HepG2 (cell line): ENCODE results near the gene FUT3. TPM values are rescaled to one million over a fixed set of nuclear protein-coding genes. Genes with fewer than 3 reads are reported as not detected.

ENCODE experiments used
- ATAC-seq: fragments of 200-7000 bp; cut with Tn5 transposase; 3 replicates; pipeline ENCODE4 v1.9.1; 2020; ENCODE audit warnings: mild to moderate bottlenecking, moderate library complexity
- BruUV-seq: library from RNA; stranded (reverse); fragments of 400-500 nt; replicated peaks from 2 replicates; lab custom pipeline; 2021; lab: Mats Ljungman, UMichigan
- CTCF ChIA-PET: fragments of 300-600 bp; formaldehyde crosslinking; extraction: SDS; loops from one replicate; lab custom pipeline; 2021; ENCODE audit warnings: low total read pairs, inconsistent platforms, low intra/inter-chr PET ratio; lab: Yijun Ruan, JAX
- POLR2A ChIA-PET: fragments of 350-600 bp; sonication (Branson Sonifier 250); formaldehyde crosslinking; loops from one replicate; lab custom pipeline; 2020; ENCODE audit warnings: antibody characterized with exemption, inconsistent platforms; lab: Yijun Ruan, JAX
- DNase-seq: peaks from one replicate; pipeline ENCODE4 v3.0.0-alpha.2; 2015; ENCODE audit warnings: low spot score
- FAIRE-seq: peaks from 3 replicates; lab custom pipeline; 2011; peaks lifted over from hg19 to GRCh38; lab: Jason Lieb, UNC
- H2AFZ ChIP-seq: one replicate; pipeline ENCODE4 v1.6.1; 2011; ENCODE audit warnings: low read length, inconsistent platforms
- H3K27ac ChIP-seq: fragments of 300-600 bp; 3 replicates; pipeline ENCODE4 v1.8.0; 2011; ENCODE audit warnings: mixed run types, mild to moderate bottlenecking, mixed read lengths, low read length, inconsistent platforms; ENCODE audit not compliant: insufficient read depth; ENCODE audit errors: extremely low read length
- H3K27me3 ChIP-seq, 2 experiments: fragments of 200-600 bp in 1 of 2; 2 replicates in 1 of 2; 3 replicates in 1 of 2; pipeline versions ENCODE4 v1.6.0 to v1.8.0; 2011; ENCODE audit warnings: low read length in 2 of 2, mild to moderate bottlenecking in 2 of 2, moderate library complexity in 2 of 2, inconsistent platforms in 1 of 2; ENCODE audit not compliant: insufficient read depth in 2 of 2, control insufficient read depth in 1 of 2
- H3K36me3 ChIP-seq, 2 experiments: fragments of 200-600 bp in 1 of 2; replicated peaks in 1 of 2; 2 replicates in 1 of 2; 3 replicates in 1 of 2; pipeline versions ENCODE4 v1.5.1 to v1.8.0; 2011; ENCODE audit warnings: low read length in 2 of 2, inconsistent platforms in 1 of 2; ENCODE audit not compliant: insufficient read depth in 2 of 2, control insufficient read depth in 1 of 2
- H3K4me1 ChIP-seq: 2 replicates; pipeline ENCODE4 v1.5.1; 2012; ENCODE audit warnings: low read length, inconsistent platforms; ENCODE audit not compliant: insufficient read depth
- H3K4me2 ChIP-seq: 2 replicates; pipeline ENCODE4 v1.6.0; 2011; ENCODE audit warnings: low read depth, low read length, inconsistent platforms
- H3K4me3 ChIP-seq, 3 experiments: fragments of 200-600 bp in 1 of 3; sonication (generic), shearing (Covaris generic) in 1 of 3; replicated peaks in 1 of 3; 2 replicates each; pipeline ENCODE4 v1.5.1; 2011 to 2016; ENCODE audit warnings: low read length in 3 of 3, inconsistent platforms in 2 of 3, low read depth in 2 of 3, mild to moderate bottlenecking in 2 of 3, control low read depth in 1 of 3, mixed read lengths in 1 of 3; ENCODE audit not compliant: insufficient read depth in 1 of 3
- H3K79me2 ChIP-seq: one replicate; pipeline ENCODE4 v1.6.1; 2011; ENCODE audit warnings: low read length, inconsistent platforms; ENCODE audit not compliant: insufficient read depth
- H3K9ac ChIP-seq: 2 replicates; pipeline ENCODE4 v1.6.0; 2011; ENCODE audit warnings: mild to moderate bottlenecking, low read depth, low read length, inconsistent platforms; ENCODE audit not compliant: insufficient read depth
- H3K9me3 ChIP-seq: 2 replicates; pipeline ENCODE4 v1.5.1; 2012; ENCODE audit warnings: mild to moderate bottlenecking, low read length
- H4K20me1 ChIP-seq: 2 replicates; pipeline ENCODE4 v1.6.0; 2011; ENCODE audit warnings: inconsistent platforms, mild to moderate bottlenecking, low read length, moderate library complexity; ENCODE audit not compliant: insufficient read depth
- GATAD2A ChIP-seq: IDR thresholded peaks from 2 replicates; pipeline ENCODE4 v1.6.1; 2016
- HDAC2 ChIP-seq: sonication (generic); formaldehyde crosslinking; IDR thresholded peaks from 2 replicates; pipeline ENCODE4 v1.4.0; 2020; ENCODE audit warnings: missing genetic modification reagents
- HNF4A ChIP-seq: sonication (generic); formaldehyde crosslinking; IDR thresholded peaks from 2 replicates; pipeline ENCODE4 v1.4.0; 2020; ENCODE audit warnings: missing genetic modification reagents
- ISL2 ChIP-seq: sonication (generic); formaldehyde crosslinking; IDR thresholded peaks from 2 replicates; pipeline ENCODE4 v1.5.0; 2020; ENCODE audit warnings: missing genetic modification reagents
- KLF12 ChIP-seq: sonication (generic); formaldehyde crosslinking; IDR thresholded peaks from 2 replicates; pipeline ENCODE4 v1.4.0; 2020; ENCODE audit warnings: missing genetic modification reagents, borderline replicate concordance
- NR1H2 ChIP-seq: sonication (generic); formaldehyde crosslinking; IDR thresholded peaks from 2 replicates; pipeline ENCODE4 v1.8.1; 2022; ENCODE audit warnings: low read depth, missing genetic modification reagents, borderline replicate concordance
- PTBP1 ChIP-seq: fragments of 200-400 bp; formaldehyde crosslinking; IDR thresholded peaks from 2 replicates; pipeline ENCODE4 v1.6.1; 2018; ENCODE audit warnings: low read length, low read depth; ENCODE audit not compliant: poor library complexity, severe bottlenecking
- SP5 ChIP-seq: IDR thresholded peaks from 2 replicates; pipeline ENCODE4 v1.6.1; 2016; ENCODE audit warnings: low read depth, borderline replicate concordance
- ZBTB3 ChIP-seq: sonication (generic); formaldehyde crosslinking; IDR thresholded peaks from 2 replicates; pipeline ENCODE4 v1.4.0; 2020; ENCODE audit warnings: low read depth, mild to moderate bottlenecking, moderate library complexity, missing genetic modification reagents, borderline replicate concordance
- ZNF274 ChIP-seq: sonication (generic); formaldehyde crosslinking; IDR thresholded peaks from 2 replicates; pipeline ENCODE4 v1.5.1; 2020; ENCODE audit warnings: mild to moderate bottlenecking, missing genetic modification reagents
- ZNF549 ChIP-seq: sonication (generic); formaldehyde crosslinking; IDR thresholded peaks from 2 replicates; pipeline ENCODE4 v1.5.0; 2020; ENCODE audit warnings: missing genetic modification reagents
- ZNF780A ChIP-seq: sonication (generic); formaldehyde crosslinking; IDR thresholded peaks from 2 replicates; pipeline ENCODE4 v1.8.0; 2022; ENCODE audit warnings: mild to moderate bottlenecking, missing genetic modification reagents, moderate library complexity
- ZNF891 ChIP-seq: sonication (generic); formaldehyde crosslinking; IDR thresholded peaks from 2 replicates; pipeline ENCODE4 v1.5.0; 2020; ENCODE audit warnings: mild to moderate bottlenecking, missing genetic modification reagents
- whole genome bisulfite sequencing: methylation state at CpG from one replicate; pipeline ENCODE4 v1.1.6; 2017; ENCODE audit warnings: low lambda C conversion rate; 5-methylcytosine and 5-hydroxymethylcytosine counted together
- in situ Hi-C: cut with HindIII; loops from 2 replicates; pipeline ENCODE4 v1.10.0; 2017; ENCODE audit warnings: low pct_unique_long_range_greater_than_20kb; ENCODE audit not compliant: extremely low pct_ligation_motif_present
- intact Hi-C: fragments of 100-400 bp; cut with micrococcal nuclease; formaldehyde crosslinking; loops from one replicate; pipeline ENCODE4 v1.10.0; 2022; ENCODE audit not compliant: unreplicated experiment
- polyA plus RNA-seq, 8 experiments: library from polyadenylated mRNA; depleted of rRNA in 3 of 8; stranded (reverse) in 7 of 8; unstranded in 1 of 8; fragments of >200 nt; fragmentation: Illumina TruSeq in 4 of 8; extraction: Trizol in 4 of 8; gene quantifications; 2 replicates each; pipeline versions ENCODE4 v1.2.1 to v1.2.3, GENCODE V29; 2011 to 2016; ENCODE audit warnings: low read depth in 4 of 8, missing spikeins in 1 of 8, mixed read lengths in 1 of 8; ENCODE audit not compliant: insufficient read depth in 1 of 8
- total RNA-seq, 5 experiments: library from RNA; depleted of rRNA; stranded (reverse); fragments of >200 nt; fragmentation: Illumina TruSeq; extraction: Trizol; gene quantifications; 2 replicates each; pipeline ENCODE4 v1.2.3, GENCODE V29; 2016; ENCODE audit warnings: low read depth in 1 of 5
- TF ChIP-seq, protein P1 (sequence below): sonication (generic); formaldehyde crosslinking; IDR thresholded peaks from 2 replicates; pipeline ENCODE4 v1.5.0; 2020; ENCODE audit warnings: mild to moderate bottlenecking, missing genetic modification reagents, moderate library complexity
- TF ChIP-seq, protein P2 (sequence below): sonication (generic); formaldehyde crosslinking; IDR thresholded peaks from 2 replicates; pipeline ENCODE4 v1.5.1; 2020; ENCODE audit warnings: missing genetic modification reagents, mild to moderate bottlenecking, borderline replicate concordance
- TF ChIP-seq, protein P3 (sequence below): sonication (generic); formaldehyde crosslinking; conservative IDR thresholded peaks from 2 replicates; pipeline ENCODE4 v1.4.0; 2020; ENCODE audit warnings: mild to moderate bottlenecking, missing genetic modification reagents, moderate library complexity
- TF ChIP-seq, protein P4 (sequence below): sonication (generic); formaldehyde crosslinking; IDR thresholded peaks from 2 replicates; pipeline ENCODE4 v1.8.1; 2023; ENCODE audit warnings: missing genetic modification reagents, inconsistent platforms, borderline replicate concordance

Gene FUT3
- total and polyA plus RNA-seq, 2 of the 13 experiments (the other 11 are each of a cell fraction or from before 2014, with no cell fraction given) = 0.53 to 1.1 TPM

DNA sequence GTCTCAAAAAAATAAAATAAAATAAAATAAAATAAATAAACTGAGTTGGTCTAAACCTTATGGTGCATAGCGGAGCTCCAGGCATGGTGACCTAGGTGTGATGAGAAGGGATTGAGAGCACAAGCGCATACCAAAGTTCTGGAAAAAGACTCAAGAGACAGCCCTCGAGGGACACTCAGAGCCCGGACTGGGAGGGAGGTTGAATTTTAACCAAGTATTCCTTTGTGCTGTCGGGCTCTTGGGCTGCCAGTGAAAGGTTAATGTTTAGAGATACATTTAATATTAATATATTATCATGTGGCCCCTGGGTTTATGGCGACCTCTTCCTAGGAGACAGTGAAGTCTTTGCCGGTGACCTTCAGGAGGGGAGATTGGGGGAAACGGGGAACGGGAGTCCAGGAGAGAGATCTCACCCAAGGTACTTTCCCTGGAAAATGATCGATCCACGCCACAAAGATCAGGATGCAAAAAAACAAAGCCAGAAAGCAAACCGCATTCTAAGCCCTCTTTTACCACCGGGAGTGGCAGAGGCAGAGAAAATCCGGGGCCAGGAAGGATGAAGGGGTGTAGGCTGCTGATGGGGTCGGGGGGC lies 13.4 kb downstream of the FUT3 start:
- no peaks in the 10 kb centered on the region for H4K20me1 ChIP-seq
- H3K27ac ChIP-seq = peak overlapping the region; percentile 80
- no peak overlapping the region for H2AFZ ChIP-seq
- CTCF ChIA-PET = no interaction called here
- H3K4me3 ChIP-seq = peak overlapping the region; percentile 69 to 84 (median 75)
- intact Hi-C loops (no loop called here), in situ Hi-C loops (loop anchor here (5.0 kb wide), 1 partner anchor 54 kb away; no protein-coding TSS in a partner anchor)
- WGBS = 7% methylated on average over 15 of the region's 15 CpGs
- H3K79me2 ChIP-seq = peaks cover 13% of the 10 kb centered on the region
- no peaks in the 10 kb centered on the region for H3K9me3 ChIP-seq
- H3K4me2 ChIP-seq = peak overlapping the region; percentile 94
- POLR2A ChIA-PET = interaction anchor here (1.1 to 6.5 kb wide), 5 partner anchors 10 to 66 kb away, joined by 3 to 96 read pairs (median 11); partner anchors contain the start of genes FUT3, FUT5, NDUFA11 and VMAC
- H3K27me3 ChIP-seq = no peaks in the 10 kb centered on the region; a peak in 1 of 5 replicates
- no TSS peak for BruUV-seq
- no peaks in the 10 kb centered on the region; a peak in 1 of 5 replicates for H3K36me3 ChIP-seq
- peaks cover 58% of the 10 kb centered on the region for H3K4me1 ChIP-seq
- FAIRE-seq (peak; percentile 28), ATAC-seq (peak; percentile 26), DNase-seq (no peak)
- H3K9ac ChIP-seq = peak overlapping the region; percentile 77
- TF ChIP-seq ZNF549 (CRISPR knock-in tag) (no peak), SP5 (CRISPR knock-in tag) (0 out of 2 replicates have a peak, but pooled peaks have one; percentile 2), ZNF274 (CRISPR knock-in tag) (0 out of 2 replicates have a peak, but pooled peaks have one; percentile 19), ZNF891 (no peak), HNF4A (CRISPR knock-in tag) (peak; percentile 24; the same call in 1 of the 2 replicates), NR1H2 (CRISPR knock-in tag) (no peak), ISL2 (CRISPR knock-in tag) (peak; percentile 11; the same call in 1 of the 2 replicates), HDAC2 (CRISPR knock-in tag) (0 out of 2 replicates have a peak, but pooled peaks have one; percentile 28), KLF12 (CRISPR knock-in tag) (no peak), ZBTB3 (0 out of 2 replicates have a peak, but pooled peaks have one; percentile 62), PTBP1 (no peak), ZNF780A (CRISPR knock-in tag) (no peak), GATAD2A (CRISPR knock-in tag) (0 out of 2 replicates have a peak, but pooled peaks have one; percentile 40)
- TF ChIP-seq, protein P1, sequence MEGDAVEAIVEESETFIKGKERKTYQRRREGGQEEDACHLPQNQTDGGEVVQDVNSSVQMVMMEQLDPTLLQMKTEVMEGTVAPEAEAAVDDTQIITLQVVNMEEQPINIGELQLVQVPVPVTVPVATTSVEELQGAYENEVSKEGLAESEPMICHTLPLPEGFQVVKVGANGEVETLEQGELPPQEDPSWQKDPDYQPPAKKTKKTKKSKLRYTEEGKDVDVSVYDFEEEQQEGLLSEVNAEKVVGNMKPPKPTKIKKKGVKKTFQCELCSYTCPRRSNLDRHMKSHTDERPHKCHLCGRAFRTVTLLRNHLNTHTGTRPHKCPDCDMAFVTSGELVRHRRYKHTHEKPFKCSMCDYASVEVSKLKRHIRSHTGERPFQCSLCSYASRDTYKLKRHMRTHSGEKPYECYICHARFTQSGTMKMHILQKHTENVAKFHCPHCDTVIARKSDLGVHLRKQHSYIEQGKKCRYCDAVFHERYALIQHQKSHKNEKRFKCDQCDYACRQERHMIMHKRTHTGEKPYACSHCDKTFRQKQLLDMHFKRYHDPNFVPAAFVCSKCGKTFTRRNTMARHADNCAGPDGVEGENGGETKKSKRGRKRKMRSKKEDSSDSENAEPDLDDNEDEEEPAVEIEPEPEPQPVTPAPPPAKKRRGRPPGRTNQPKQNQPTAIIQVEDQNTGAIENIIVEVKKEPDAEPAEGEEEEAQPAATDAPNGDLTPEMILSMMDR (CRISPR knock-in tag) = no peak
- TF ChIP-seq, protein P2, sequence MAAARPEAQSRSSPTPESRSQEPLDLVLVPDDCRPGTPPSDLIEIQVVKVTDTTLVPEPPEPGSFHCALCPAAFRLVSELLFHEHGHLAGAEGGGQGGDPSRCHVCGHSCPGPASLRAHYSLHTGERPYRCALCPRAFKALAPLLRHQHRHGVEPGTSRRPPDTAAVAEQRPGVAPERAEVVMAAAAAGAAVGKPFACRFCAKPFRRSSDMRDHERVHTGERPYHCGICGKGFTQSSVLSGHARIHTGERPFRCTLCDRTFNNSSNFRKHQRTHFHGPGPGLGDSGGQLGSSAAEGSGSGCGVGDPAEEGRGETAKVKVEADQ (CRISPR knock-in tag) = no peak
- TF ChIP-seq, protein P3, sequence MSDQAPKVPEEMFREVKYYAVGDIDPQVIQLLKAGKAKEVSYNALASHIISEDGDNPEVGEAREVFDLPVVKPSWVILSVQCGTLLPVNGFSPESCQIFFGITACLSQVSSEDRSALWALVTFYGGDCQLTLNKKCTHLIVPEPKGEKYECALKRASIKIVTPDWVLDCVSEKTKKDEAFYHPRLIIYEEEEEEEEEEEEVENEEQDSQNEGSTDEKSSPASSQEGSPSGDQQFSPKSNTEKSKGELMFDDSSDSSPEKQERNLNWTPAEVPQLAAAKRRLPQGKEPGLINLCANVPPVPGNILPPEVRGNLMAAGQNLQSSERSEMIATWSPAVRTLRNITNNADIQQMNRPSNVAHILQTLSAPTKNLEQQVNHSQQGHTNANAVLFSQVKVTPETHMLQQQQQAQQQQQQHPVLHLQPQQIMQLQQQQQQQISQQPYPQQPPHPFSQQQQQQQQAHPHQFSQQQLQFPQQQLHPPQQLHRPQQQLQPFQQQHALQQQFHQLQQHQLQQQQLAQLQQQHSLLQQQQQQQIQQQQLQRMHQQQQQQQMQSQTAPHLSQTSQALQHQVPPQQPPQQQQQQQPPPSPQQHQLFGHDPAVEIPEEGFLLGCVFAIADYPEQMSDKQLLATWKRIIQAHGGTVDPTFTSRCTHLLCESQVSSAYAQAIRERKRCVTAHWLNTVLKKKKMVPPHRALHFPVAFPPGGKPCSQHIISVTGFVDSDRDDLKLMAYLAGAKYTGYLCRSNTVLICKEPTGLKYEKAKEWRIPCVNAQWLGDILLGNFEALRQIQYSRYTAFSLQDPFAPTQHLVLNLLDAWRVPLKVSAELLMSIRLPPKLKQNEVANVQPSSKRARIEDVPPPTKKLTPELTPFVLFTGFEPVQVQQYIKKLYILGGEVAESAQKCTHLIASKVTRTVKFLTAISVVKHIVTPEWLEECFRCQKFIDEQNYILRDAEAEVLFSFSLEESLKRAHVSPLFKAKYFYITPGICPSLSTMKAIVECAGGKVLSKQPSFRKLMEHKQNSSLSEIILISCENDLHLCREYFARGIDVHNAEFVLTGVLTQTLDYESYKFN (CRISPR knock-in tag) = peak; percentile 38
- TF ChIP-seq, protein P4, sequence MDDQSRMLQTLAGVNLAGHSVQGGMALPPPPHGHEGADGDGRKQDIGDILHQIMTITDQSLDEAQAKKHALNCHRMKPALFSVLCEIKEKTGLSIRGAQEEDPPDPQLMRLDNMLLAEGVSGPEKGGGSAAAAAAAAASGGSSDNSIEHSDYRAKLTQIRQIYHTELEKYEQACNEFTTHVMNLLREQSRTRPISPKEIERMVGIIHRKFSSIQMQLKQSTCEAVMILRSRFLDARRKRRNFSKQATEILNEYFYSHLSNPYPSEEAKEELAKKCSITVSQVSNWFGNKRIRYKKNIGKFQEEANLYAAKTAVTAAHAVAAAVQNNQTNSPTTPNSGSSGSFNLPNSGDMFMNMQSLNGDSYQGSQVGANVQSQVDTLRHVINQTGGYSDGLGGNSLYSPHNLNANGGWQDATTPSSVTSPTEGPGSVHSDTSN (CRISPR knock-in tag) = no peak
